Large intestine (tissue), 3 donors: ENCODE data around the gene NFE2L2. TPM values are rescaled to one million over a fixed set of nuclear protein-coding genes. Genes with fewer than 3 reads are reported as not detected.
"Not testable (repeated sequence)": the region's sequence is repeated elsewhere in the genome, so short reads cannot be mapped to it uniquely, and the experiment has no call there.

Experiments used
- DNase-seq, 2 donors: peaks; one replicate each; pipeline versions ENCODE4 v3.0.0 to v3.0.0-alpha.2; 2013
- H3K27ac ChIP-seq: one replicate; pipeline ENCODE4 v1.5.1; 2013; ENCODE audit warnings: low read length
- H3K27me3 ChIP-seq: 2 replicates; pipeline ENCODE4 v1.6.1; 2013; ENCODE audit warnings: low read length; ENCODE audit not compliant: control insufficient read depth, insufficient read depth
- H3K36me3 ChIP-seq: 2 replicates; pipeline ENCODE4 v1.6.1; 2013; ENCODE audit warnings: low read length; ENCODE audit not compliant: control insufficient read depth, insufficient read depth
- H3K4me1 ChIP-seq: one replicate; pipeline ENCODE4 v1.6.1; 2013; ENCODE audit warnings: low read length; ENCODE audit not compliant: control insufficient read depth, insufficient read depth
- H3K4me3 ChIP-seq: one replicate; pipeline ENCODE4 v1.5.1; 2013; ENCODE audit warnings: low read length
- H3K9me3 ChIP-seq: one replicate; pipeline ENCODE4 v1.6.1; 2013; ENCODE audit warnings: mild to moderate bottlenecking, low read depth, low read length, moderate library complexity; ENCODE audit not compliant: control insufficient read depth
- WGBS: methylation state at CpG from one replicate; pipeline ENCODE4 v1.1.5; 2013; ENCODE audit warnings: low lambda C conversion rate; ENCODE audit not compliant: insufficient coverage; 5-methylcytosine and 5-hydroxymethylcytosine counted together
- polyA plus RNA-seq: library from polyadenylated mRNA; unstranded; fragments of 120-200 nt; gene quantifications from one replicate; pipeline ENCODE4 v1.2.1, GENCODE V29; 2013

NFE2L2 gene
- polyA plus RNA-seq, 1 donor: 86.4 TPM

DNA sequence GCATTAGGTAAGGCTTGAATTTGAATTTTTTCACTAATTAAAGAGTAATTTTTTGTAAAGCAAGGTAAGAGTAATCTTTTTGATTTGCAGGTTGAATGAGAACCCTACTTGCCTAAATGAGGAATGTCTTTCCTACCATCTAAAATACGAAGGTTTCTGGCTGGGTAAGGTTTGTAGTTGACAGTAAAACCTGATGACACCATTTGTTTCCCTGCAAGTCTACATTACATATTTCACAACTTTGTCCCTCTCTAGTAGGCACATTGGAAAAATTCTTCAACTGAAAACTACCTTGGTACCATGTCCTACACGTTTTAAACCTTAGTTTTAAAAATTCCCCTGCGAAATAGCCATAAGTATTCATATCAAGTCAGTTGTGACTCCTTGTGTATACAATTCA is 42.6 kb downstream of the NFE2L2 start:
- H3K36me3 ChIP-seq: peaks cover 44% of the 10 kb centered on the region

DNA sequence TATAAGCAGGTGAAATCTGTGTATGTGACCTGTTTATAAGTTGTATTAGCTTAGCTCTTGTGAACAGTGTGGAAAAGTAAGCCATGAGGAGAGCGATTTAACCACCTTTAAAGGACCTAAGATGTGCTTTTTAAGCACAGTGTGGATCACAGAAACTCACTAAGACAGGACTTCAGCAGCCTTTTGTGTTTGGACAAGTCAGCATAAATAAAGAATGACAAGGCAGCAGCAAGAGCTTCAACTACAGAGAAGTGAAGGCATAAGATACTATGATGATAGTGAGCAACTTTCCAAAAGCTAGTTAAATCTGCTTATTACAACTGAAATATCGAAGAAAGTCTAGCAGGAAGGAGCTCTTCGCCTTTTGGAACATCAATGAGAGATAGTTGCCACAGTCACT is 43.0 kb downstream of the NFE2L2 start:
- Histone ChIP-seq H3K4me1 (no peaks in the 10 kb centered on the region), H3K27ac (no peak overlapping the region), H3K36me3 (peaks cover 48% of the 10 kb centered on the region), H3K27me3 (no peaks in the 10 kb centered on the region), H3K4me3 (no peak overlapping the region), H3K9me3 (no peaks in the 10 kb centered on the region)
- DNase-seq: no peak
- 100% methylated on average over 1 of the region's 3 CpGs for WGBS

More for the DNA sequence above, 42.6 kb downstream of the NFE2L2 start:
- no peak for DNase-seq
- Histone ChIP-seq H3K4me3 (no peak overlapping the region), H3K9me3 (no peaks in the 10 kb centered on the region), H3K27ac (no peak overlapping the region), H3K27me3 (no peaks in the 10 kb centered on the region), H3K4me1 (no peaks in the 10 kb centered on the region)
- WGBS: 90% methylated on average over 2 of the region's 3 CpGs

DNA sequence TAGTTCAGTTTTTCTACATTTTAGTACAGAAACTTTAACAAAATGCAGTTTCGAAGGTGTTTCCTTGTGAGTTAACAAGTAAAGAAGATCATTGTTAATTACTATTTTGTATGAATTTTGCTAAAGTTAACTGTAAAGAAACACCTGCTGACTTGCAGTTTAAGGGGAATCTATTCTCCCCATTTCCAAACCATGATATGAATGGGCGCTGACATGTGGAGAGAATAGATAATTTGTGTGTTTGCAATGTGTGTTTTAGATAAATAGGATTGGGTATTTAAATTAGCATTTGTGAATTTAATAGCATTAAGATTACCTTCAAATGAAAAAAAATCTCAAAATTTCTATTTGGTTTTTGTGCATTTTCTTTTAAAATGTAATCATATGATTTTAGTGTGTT is 44.7 kb downstream of the NFE2L2 start:
- H3K36me3 ChIP-seq: peaks cover 63% of the 10 kb centered on the region
- H3K9me3 ChIP-seq, H3K27ac ChIP-seq, DNase-seq, H3K4me1 ChIP-seq, H3K27me3 ChIP-seq, H3K4me3 ChIP-seq: not testable (repeated sequence)
- no CpG with 5 or more reads among the region's 2 CpGs for WGBS

DNA sequence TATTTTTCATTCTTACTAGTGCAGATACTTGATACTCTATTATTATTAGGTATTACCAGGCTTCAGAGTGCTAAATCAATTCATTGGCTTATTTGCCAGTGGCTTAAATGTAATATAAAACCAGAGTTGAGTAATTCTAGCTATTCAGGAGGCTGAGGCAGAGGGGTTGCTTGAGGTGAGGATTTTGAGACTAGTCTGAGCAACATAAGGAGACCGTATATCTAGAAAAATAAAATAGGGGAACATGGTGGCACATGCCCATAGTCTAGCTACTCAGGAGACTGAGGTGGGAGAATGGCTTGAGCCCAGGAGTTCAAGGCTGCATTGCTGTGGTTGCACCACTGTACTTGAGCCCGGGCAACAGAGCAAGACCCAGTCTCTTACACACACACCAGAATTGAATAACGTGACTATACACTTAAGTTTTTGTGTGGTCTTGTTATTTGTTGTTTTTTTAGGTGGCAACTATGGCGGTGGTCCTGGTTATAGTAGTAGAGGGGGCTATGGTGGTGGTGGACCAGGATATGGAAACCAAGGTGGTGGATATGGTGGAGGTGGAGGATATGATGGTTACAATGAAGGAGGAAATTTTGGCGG is 47.2 kb downstream of the NFE2L2 start:
- Histone ChIP-seq H3K36me3 (peaks cover 53% of the 10 kb centered on the region), H3K27ac (no peak overlapping the region)
- 60% methylated on average over 1 of the region's 5 CpGs for WGBS

DNA sequence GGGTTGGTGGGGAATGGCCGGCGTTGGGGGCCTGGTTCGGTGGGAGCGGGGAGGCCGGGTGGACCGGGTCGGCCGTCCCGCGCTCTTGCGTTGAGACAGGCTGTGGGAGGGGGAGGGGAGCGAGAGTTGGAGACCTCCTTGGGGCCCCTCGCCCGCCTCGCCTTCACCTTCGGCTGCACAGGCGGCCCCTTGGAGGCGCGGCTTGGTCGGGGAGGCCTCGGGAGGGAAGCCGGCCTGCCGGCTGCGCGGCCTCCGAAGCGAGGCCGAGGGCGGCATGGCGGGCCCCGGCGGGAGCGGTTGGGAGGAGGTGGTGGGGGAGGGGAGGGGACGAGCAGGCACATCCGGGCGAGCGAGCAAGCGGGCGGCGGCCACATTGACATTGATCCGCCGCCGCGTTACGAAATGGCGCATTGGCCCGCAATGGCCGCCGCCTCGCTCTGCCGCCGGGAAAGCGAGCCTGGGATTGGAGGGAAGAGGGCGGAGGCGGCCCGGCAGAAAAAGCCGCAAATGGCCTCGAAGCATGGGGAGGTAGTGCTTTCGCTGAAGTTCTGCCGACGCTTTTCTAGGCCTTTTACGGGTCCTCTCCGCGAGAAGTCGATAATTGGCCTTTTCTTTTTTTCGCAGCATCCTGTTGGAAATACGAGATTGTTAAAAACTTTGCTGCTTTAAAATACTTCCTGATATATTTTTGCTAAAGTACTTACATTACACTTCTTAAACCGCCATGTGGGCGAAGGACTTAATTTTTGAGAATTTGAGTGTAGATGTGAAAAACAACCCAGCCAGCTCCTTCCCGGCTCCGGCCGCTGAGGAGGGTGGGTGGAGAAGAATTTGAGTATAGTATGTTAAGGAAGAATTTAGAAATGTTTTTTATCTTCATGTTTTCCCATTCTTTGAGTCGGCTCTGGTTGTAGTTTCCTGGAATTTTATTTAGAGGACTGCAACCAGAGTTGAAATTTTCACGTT is 51.4 kb downstream of the NFE2L2 start:
- peak; percentile 89 to 93 for DNase-seq
- 0% methylated on average over 3 of the region's 74 CpGs for WGBS
- H3K27me3 ChIP-seq: no peaks in the 10 kb centered on the region
- H3K4me1 ChIP-seq: peaks cover 10% of the 10 kb centered on the region
- H3K9me3 ChIP-seq: no peaks in the 10 kb centered on the region
- peak overlapping the region; percentile 94 for H3K4me3 ChIP-seq
- H3K27ac ChIP-seq: peak overlapping the region; percentile 99
- H3K36me3 ChIP-seq: peaks cover 32% of the 10 kb centered on the region

More for the DNA sequence above, 47.2 kb downstream of the NFE2L2 start:
- H3K27me3 ChIP-seq: no peaks in the 10 kb centered on the region
- peaks cover 5% of the 10 kb centered on the region for H3K4me1 ChIP-seq
- no peak overlapping the region for H3K4me3 ChIP-seq
- no peaks in the 10 kb centered on the region for H3K9me3 ChIP-seq
- no peak for DNase-seq

DNA sequence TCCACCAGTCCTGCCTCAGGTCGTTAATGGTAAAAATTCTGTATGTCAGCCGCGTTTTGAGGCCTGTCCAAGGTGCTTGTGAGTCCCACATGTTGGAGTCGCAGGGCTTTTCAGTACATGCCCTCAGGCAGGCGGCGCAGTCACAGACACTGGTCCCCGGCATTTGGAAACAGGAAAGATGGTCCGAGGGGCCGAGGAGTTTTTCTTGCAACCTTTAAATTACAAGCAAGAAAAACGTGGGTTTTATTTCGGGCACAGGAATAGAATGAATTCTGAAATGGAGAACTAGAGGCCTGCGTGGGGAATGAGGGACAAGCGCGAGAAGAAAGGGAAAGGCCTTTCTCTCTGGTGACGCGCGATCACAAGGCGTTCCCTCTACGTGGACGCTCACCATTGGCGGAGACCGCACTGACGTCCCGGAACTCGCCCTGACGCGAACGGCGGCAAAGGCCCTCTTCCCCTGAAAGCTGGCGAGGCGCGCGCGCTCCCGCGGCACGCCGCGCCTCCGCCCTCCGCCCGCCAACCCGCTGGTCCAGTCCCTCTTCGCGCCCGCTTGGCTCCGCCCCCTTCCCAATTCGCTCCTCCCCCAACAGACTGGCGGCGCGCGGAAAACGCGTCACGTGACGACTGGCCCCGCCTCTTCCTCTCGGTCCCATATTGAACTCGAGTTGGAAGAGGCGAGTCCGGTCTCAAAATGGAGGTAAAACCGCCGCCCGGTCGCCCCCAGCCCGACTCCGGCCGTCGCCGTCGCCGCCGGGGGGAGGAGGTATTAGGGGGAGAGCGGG is 52.2 kb downstream of the NFE2L2 start, which contains the start of gene HNRNPA3:
HNRNPA3 (plus strand) TSS at position 689 of the 785 bp plus-strand sequence; CDS start at position 695, 6 bp downstream.
- Histone ChIP-seq H3K9me3 (no peaks in the 10 kb centered on the region), H3K4me1 (peaks cover 10% of the 10 kb centered on the region), H3K36me3 (peaks cover 23% of the 10 kb centered on the region), H3K27me3 (no peaks in the 10 kb centered on the region), H3K27ac (peak within 1 kb of the TSS; percentile 99), H3K4me3 (peak within 1 kb of the TSS; percentile 94)
- no CpG with 5 or more reads among the region's 74 CpGs for WGBS
- peak; percentile 100 for DNase-seq

DNA sequence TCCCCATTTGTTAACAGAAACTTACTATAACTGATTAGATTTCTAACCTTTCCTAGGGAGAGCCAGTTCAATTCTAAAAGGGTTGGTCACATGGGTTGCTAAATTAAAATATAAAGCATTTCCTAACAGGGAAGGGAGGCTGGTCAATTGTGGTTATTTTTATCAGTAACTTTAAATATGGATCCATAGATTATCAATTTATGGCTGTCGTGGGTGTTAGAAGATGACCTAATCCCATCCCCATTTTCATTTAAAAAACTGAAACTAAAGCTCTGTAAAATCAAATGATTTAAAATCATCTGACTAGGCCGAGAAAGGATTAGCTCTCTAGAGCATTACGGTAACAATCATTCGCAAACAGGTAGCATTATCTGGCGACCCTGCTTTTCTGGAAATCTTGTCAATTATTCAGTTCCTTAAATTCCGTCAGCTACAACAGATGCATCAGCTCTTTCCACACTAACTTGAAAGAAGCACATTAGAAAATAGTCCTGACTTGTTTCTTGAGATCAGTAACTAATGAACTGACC is 52.9 kb downstream of the NFE2L2 start:
- no peak for DNase-seq
- H3K4me3 ChIP-seq: peak overlapping the region; percentile 58

DNA sequence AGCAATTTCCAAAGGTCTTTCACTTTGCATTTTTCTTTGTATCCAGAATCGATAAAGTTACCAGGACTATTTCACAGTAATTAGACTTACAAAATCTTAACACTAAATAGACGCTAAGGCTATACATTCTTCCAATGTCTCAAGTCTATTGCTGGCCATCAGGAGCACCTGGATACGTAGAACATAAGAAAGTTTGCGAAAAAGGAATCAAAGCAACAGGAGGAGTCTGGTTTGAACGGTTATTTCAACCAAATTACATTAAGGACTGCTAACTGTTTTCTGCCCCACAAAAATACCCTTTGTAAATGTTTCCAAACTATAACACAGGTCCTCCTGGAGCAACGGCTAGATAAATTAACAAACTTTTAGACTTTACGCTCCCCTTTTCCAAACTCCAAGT is 53.4 kb downstream of the NFE2L2 start:
- 71% methylated on average over 1 of the region's 7 CpGs for WGBS
- peak in 1 of 2 donors; percentile 55 for DNase-seq

More for the DNA sequence above, 52.9 kb downstream of the NFE2L2 start:
- Histone ChIP-seq H3K27ac (peak overlapping the region; percentile 94), H3K4me1 (peaks cover 10% of the 10 kb centered on the region), H3K36me3 (peaks cover 16% of the 10 kb centered on the region), H3K9me3 (no peaks in the 10 kb centered on the region), H3K27me3 (no peaks in the 10 kb centered on the region)
- WGBS: no CpG with 5 or more reads among the region's 6 CpGs

DNA sequence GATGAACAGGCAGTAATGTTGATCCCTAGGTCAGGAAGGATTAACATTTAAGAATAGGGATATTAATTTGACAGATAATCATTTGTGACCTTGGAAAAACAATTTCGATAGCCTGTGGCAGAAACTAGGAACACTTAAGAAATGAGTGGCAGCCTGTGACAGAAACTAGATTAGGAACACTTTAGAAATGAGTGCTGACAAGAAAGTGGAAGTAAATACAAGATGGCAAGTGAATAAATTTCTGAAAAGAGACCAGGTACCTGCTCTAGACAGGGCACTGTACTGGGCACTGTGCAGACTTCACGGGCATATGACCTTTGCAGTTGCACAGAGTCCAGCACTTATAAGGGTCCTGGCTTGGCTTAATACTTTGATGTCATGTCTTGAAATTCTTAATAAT is 57.4 kb downstream of the NFE2L2 start:
- H3K9me3 ChIP-seq: no peaks in the 10 kb centered on the region
- no peaks in the 10 kb centered on the region for H3K27me3 ChIP-seq
- no peak overlapping the region for H3K27ac ChIP-seq
- no peaks in the 10 kb centered on the region for H3K36me3 ChIP-seq
- H3K4me3 ChIP-seq: no peak overlapping the region
- no peak for DNase-seq
- WGBS: 71% methylated on average over 1 of the region's 2 CpGs
- peaks cover 5% of the 10 kb centered on the region for H3K4me1 ChIP-seq

More for the DNA sequence above, 53.4 kb downstream of the NFE2L2 start:
- Histone ChIP-seq H3K27ac (peak overlapping the region; percentile 94), H3K4me3 (peak overlapping the region; percentile 58), H3K36me3 (peaks cover 12% of the 10 kb centered on the region), H3K27me3 (no peaks in the 10 kb centered on the region), H3K9me3 (no peaks in the 10 kb centered on the region), H3K4me1 (peaks cover 10% of the 10 kb centered on the region)

DNA sequence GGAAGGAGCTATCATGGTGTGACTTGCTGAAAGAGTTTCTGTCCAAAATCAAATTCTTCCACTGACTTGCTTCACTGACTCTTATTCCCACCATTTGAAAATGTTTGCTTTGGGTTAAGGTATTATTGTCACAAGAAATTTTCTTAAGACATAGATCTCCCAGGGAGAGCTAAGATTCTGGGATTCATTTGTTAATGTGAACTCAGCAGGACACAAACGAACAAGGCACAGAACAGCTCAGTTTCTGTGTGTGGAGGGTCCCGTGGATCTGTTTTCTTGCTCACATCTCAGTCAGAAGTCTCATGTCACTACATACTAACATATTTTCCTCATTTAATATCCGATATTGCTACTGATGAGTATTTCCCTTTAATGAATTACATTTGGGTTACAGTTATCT is 60.1 kb downstream of the NFE2L2 start:
- Histone ChIP-seq H3K27me3 (no peaks in the 10 kb centered on the region), H3K4me1 (no peaks in the 10 kb centered on the region), H3K4me3 (no peak overlapping the region), H3K27ac (no peak overlapping the region), H3K36me3 (no peaks in the 10 kb centered on the region), H3K9me3 (no peaks in the 10 kb centered on the region)
- DNase-seq: no peak
- WGBS: no CpG with 5 or more reads among the region's 3 CpGs
